IPS-20b (cell line): Measurements from ENCODE around the gene GAREM1.

Experiments used
- H3K27ac ChIP-seq: one replicate; pipeline ENCODE4 v1.5.1; 2013; ENCODE audit warnings: low read length
- H3K27me3 ChIP-seq: 2 replicates; pipeline ENCODE4 v1.6.1; 2013; ENCODE audit warnings: mild to moderate bottlenecking, low read length, inconsistent platforms; ENCODE audit not compliant: insufficient read depth
- H3K36me3 ChIP-seq: 2 replicates; pipeline ENCODE4 v1.6.1; 2013; ENCODE audit warnings: low read depth, mild to moderate bottlenecking, inconsistent platforms, low read length, moderate library complexity; ENCODE audit not compliant: insufficient read depth
- H3K4me1 ChIP-seq: 2 replicates; pipeline ENCODE4 v1.6.1; 2013; ENCODE audit warnings: mild to moderate bottlenecking, control low read depth, inconsistent platforms, low read length, moderate library complexity; ENCODE audit not compliant: insufficient read depth
- H3K4me3 ChIP-seq: 2 replicates; pipeline ENCODE4 v1.5.1; 2013; ENCODE audit warnings: mild to moderate bottlenecking, low read length, inconsistent platforms
- H3K9ac ChIP-seq: 2 replicates; pipeline ENCODE4 v1.6.1; 2013; ENCODE audit warnings: low read depth, mild to moderate bottlenecking, inconsistent platforms, low read length, moderate library complexity
- H3K9me3 ChIP-seq: 2 replicates; pipeline ENCODE4 v1.6.1; 2013; ENCODE audit warnings: mild to moderate bottlenecking, low read depth, low read length, inconsistent platforms; ENCODE audit not compliant: insufficient read depth

Gene GAREM1

GRCh38 chr18:32337821-32338220 lies 132.9 kb downstream of the GAREM1 start:
- Histone ChIP-seq H3K27ac (no peak overlapping the region), H3K4me1 (no peaks in the 10 kb centered on the region), H3K9me3 (no peaks in the 10 kb centered on the region), H3K9ac (no peak overlapping the region), H3K27me3 (no peaks in the 10 kb centered on the region), H3K4me3 (no peak overlapping the region), H3K36me3 (no peaks in the 10 kb centered on the region)

DNA sequence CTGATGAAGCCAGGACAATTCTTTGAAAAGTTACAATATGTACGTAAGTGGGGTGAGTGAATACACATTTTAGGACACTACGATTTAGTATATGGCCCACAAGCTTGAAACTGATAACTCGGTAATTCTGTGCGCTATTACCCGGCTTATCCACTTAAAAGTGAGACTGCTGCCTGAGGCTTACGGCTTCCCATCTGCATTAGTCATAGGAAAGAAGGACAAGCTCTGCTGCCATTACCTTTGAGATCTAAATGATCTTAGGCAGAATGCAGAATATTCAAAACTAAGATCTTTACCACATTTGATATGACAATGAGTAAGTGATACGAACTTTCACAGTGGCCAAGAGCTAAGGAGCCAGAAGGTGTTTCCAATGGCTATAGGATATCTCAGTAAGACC lies 133.3 kb downstream of the GAREM1 start:
- H3K27ac ChIP-seq: no peak overlapping the region

GRCh38 chr18:32335228-32335627 lies 135.5 kb downstream of the GAREM1 start:
- Histone ChIP-seq H3K9ac (no peak overlapping the region), H3K27me3 (no peaks in the 10 kb centered on the region), H3K27ac (no peak overlapping the region), H3K9me3 (no peaks in the 10 kb centered on the region), H3K4me3 (no peak overlapping the region), H3K36me3 (no peaks in the 10 kb centered on the region), H3K4me1 (no peaks in the 10 kb centered on the region)

More for the DNA sequence above, 133.3 kb downstream of the GAREM1 start:
- Histone ChIP-seq H3K4me1 (no peaks in the 10 kb centered on the region), H3K9ac (no peak overlapping the region), H3K36me3 (no peaks in the 10 kb centered on the region), H3K27me3 (no peaks in the 10 kb centered on the region), H3K4me3 (no peak overlapping the region), H3K9me3 (no peaks in the 10 kb centered on the region)

GRCh38 chr18:32333781-32334180 lies 136.9 kb downstream of the GAREM1 start:
- no peaks in the 10 kb centered on the region for H3K4me1 ChIP-seq
- no peak overlapping the region for H3K9ac ChIP-seq
- H3K36me3 ChIP-seq: no peaks in the 10 kb centered on the region
- H3K9me3 ChIP-seq: no peaks in the 10 kb centered on the region
- H3K4me3 ChIP-seq: no peak overlapping the region
- H3K27ac ChIP-seq: no peak overlapping the region
- H3K27me3 ChIP-seq: no peaks in the 10 kb centered on the region

DNA sequence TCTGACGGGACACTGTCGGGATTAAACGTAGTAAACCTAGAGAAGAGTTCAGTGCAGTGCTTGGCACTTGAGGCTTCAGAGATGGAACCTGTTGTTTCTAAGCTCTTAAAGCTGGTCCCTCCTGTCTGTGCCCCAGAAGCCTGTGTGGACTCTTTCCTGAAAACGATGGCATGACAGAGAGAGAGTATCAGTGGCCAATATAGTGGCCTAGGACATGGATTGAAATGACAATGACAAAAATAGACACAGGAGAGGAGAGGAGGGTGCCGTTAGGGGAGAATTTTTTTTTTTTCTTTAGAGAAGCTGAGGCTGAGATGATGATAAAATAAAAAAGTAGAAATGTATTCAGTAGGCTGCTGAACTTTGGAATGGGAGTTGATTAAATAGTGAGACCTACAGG lies 138.0 kb downstream of the GAREM1 start:
- Histone ChIP-seq H3K4me3 (no peak overlapping the region), H3K27me3 (no peaks in the 10 kb centered on the region), H3K27ac (no peak overlapping the region), H3K4me1 (no peaks in the 10 kb centered on the region), H3K9me3 (no peaks in the 10 kb centered on the region), H3K36me3 (no peaks in the 10 kb centered on the region), H3K9ac (no peak overlapping the region)

GRCh38 chr18:32328974-32329373 lies 141.7 kb downstream of the GAREM1 start:
- no peak overlapping the region for H3K9ac ChIP-seq
- H3K27ac ChIP-seq: no peak overlapping the region
- no peak overlapping the region for H3K4me3 ChIP-seq
- no peaks in the 10 kb centered on the region for H3K27me3 ChIP-seq
- H3K36me3 ChIP-seq: no peaks in the 10 kb centered on the region
- H3K4me1 ChIP-seq: peaks cover 17% of the 10 kb centered on the region; the same call in 1 of the 2 replicates
- no peaks in the 10 kb centered on the region for H3K9me3 ChIP-seq

DNA sequence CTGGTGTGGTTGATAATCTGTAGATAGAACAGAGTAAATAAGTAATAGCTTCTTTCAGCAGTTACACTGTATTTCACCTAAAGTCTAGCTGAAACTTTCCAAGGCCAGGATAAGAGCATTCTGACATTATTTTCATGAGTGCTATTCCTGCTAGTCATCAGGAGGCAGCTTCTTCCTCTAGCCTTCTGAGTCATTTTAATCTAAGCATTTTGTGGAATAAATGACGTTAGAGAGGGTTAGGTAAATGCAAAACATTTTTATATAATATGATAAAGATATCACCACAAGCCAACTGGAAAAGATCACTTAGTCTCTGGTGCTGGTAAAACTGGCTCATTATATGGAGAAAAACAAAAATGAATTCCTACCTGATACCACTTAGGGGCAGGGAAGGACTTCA lies 142.3 kb downstream of the GAREM1 start:
- no peaks in the 10 kb centered on the region for H3K27me3 ChIP-seq
- H3K4me1 ChIP-seq: peaks cover 17% of the 10 kb centered on the region; the same call in 1 of the 2 replicates
- no peaks in the 10 kb centered on the region for H3K36me3 ChIP-seq
- H3K9ac ChIP-seq: no peak overlapping the region
- H3K4me3 ChIP-seq: no peak overlapping the region
- H3K27ac ChIP-seq: no peak overlapping the region
- no peaks in the 10 kb centered on the region for H3K9me3 ChIP-seq

DNA sequence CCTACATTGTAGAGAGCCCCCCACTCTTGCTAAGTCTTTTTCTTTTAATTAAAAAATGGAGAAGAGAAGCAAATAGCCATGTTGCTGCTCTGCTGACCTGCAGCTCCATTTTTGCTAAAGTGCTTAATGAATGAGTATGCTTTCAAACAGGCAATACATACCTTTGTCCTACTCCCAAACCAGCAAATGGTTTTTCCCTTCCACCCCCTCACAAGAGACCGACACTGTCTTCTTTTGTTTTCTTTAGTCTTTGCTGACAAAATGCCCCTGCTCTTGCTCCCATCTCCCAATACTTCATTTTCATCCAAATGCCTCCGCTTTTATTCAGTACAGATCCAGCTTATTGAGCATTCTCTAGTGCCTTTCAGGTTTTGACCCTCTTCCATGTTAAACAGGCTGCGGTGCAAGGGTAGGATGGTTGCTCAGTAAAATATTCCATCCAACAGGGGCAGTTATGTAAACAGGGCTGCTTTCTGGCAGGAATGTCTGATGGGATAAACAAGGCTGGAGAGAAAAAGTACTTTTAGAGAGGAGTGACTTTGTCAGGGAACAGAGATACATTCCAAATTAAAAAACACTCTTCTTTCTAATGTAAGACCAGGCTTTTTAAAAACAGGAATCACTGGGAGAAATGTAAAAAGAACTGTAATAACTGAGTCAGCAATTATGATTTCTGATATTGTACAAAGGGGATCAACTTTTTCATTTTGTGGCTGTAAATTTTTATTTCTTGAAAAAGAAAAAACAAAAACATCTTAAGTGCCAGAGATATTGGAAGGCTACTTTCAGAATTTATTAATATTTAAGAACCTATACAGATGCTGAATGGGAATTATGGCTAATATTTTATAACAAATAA lies 144.0 kb downstream of the GAREM1 start:
- Histone ChIP-seq H3K4me3 (0 out of 2 replicates have a peak overlapping the region, but pooled peaks have one; percentile 28), H3K9ac (peak overlapping the region; percentile 17; the same call in 1 of the 2 replicates), H3K4me1 (peaks cover 17% of the 10 kb centered on the region; the same call in 1 of the 2 replicates), H3K27me3 (no peaks in the 10 kb centered on the region), H3K9me3 (no peaks in the 10 kb centered on the region), H3K27ac (no peak overlapping the region), H3K36me3 (no peaks in the 10 kb centered on the region)

GRCh38 chr18:32324181-32324580 lies 146.5 kb downstream of the GAREM1 start:
- H3K9ac ChIP-seq: no peak overlapping the region
- H3K27ac ChIP-seq: no peak overlapping the region
- H3K36me3 ChIP-seq: no peaks in the 10 kb centered on the region
- no peaks in the 10 kb centered on the region for H3K27me3 ChIP-seq
- peaks cover 17% of the 10 kb centered on the region; the same call in 1 of the 2 replicates for H3K4me1 ChIP-seq
- H3K4me3 ChIP-seq: no peak overlapping the region
- H3K9me3 ChIP-seq: no peaks in the 10 kb centered on the region

DNA sequence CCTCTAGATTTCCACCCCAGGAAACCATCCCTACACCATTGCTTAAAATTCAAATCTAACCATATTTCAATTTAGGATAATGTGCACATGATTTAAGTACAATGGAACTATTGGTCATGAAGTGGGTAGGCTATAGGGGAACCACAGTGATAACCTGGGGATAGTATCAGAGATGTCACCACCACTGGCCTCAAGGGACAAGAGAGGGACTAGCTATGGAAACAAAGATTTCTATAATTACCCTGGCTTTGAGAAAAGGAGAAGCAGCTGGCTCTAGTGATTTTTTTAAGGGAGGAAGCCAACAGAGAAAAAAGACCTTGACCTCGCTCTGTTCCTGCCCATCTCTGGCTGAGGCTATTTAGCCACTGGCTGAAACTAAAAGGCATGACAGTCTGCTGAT lies 148.9 kb downstream of the GAREM1 start:
- H3K36me3 ChIP-seq: no peaks in the 10 kb centered on the region
- H3K9me3 ChIP-seq: no peaks in the 10 kb centered on the region

DNA sequence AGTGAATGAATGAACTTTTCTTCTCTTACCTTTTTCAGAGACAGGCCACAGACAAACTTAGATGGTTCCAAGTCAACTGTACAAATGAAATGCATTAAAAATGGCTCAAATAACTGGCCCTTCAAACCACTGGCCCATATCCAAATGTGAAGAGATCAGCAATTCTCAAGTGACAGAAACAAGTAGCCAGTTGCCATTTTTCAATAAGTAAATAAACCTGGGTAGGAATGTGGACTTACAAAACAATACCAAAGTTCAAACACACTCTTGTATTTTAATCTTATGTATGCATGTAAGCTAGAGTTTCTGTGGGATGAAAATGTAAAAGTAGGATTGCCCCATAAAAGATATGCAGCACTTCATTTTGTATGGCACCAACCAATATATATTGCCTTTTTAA lies 151.6 kb downstream of the GAREM1 start:
- no peak overlapping the region for H3K9ac ChIP-seq
- no peak overlapping the region for H3K27ac ChIP-seq
- H3K36me3 ChIP-seq: no peaks in the 10 kb centered on the region
- H3K27me3 ChIP-seq: no peaks in the 10 kb centered on the region
- H3K4me3 ChIP-seq: no peak overlapping the region
- H3K4me1 ChIP-seq: peaks cover 6% of the 10 kb centered on the region; the same call in 1 of the 2 replicates
- H3K9me3 ChIP-seq: no peaks in the 10 kb centered on the region

More for the DNA sequence above, 148.9 kb downstream of the GAREM1 start:
- Histone ChIP-seq H3K27me3 (no peaks in the 10 kb centered on the region), H3K4me1 (peaks cover 15% of the 10 kb centered on the region; the same call in 1 of the 2 replicates), H3K27ac (no peak overlapping the region), H3K4me3 (no peak overlapping the region), H3K9ac (no peak overlapping the region)

DNA sequence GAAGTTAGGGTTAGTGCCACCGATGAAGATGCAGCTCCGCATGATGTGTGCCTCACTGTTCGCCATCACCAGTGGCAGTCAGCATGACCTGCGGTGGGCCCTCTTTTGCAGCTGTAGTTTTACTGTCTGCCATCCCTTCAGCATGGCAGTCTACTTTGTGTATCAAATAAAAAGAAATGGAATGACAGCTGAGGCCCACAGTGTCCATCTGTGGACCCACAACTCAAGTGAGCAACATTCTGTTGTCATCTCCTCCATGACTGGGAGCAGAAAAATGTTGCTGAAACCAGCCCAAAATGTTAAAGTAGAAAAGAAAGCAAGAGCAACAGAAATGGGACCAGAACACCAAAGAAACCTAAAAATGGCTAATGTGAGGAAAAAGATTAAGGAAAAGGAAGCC lies 152.1 kb downstream of the GAREM1 start:
- no peaks in the 10 kb centered on the region for H3K36me3 ChIP-seq
- H3K9me3 ChIP-seq: no peaks in the 10 kb centered on the region
- H3K27ac ChIP-seq: no peak overlapping the region
- H3K9ac ChIP-seq: no peak overlapping the region
- H3K27me3 ChIP-seq: no peaks in the 10 kb centered on the region
- peaks cover 6% of the 10 kb centered on the region; the same call in 1 of the 2 replicates for H3K4me1 ChIP-seq
- H3K4me3 ChIP-seq: no peak overlapping the region
